ENCODE results near the gene MRPL22. TPM values are rescaled to one million over a fixed set of nuclear protein-coding genes. Genes with fewer than 3 reads are reported as not detected.
"Not testable (repeated sequence)": the region's sequence is repeated elsewhere in the genome, so short reads cannot be mapped to it uniquely, and the experiment has no call there.

MRPL22 gene
- total and polyA plus RNA-seq, 12 donors: 12.6 to 129 (median 56.9) TPM

GRCh38 chr5:155004138-155004744, 63.4 kb downstream of the MRPL22 start:
- TF ChIP-seq, protein P1, sequence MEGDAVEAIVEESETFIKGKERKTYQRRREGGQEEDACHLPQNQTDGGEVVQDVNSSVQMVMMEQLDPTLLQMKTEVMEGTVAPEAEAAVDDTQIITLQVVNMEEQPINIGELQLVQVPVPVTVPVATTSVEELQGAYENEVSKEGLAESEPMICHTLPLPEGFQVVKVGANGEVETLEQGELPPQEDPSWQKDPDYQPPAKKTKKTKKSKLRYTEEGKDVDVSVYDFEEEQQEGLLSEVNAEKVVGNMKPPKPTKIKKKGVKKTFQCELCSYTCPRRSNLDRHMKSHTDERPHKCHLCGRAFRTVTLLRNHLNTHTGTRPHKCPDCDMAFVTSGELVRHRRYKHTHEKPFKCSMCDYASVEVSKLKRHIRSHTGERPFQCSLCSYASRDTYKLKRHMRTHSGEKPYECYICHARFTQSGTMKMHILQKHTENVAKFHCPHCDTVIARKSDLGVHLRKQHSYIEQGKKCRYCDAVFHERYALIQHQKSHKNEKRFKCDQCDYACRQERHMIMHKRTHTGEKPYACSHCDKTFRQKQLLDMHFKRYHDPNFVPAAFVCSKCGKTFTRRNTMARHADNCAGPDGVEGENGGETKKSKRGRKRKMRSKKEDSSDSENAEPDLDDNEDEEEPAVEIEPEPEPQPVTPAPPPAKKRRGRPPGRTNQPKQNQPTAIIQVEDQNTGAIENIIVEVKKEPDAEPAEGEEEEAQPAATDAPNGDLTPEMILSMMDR (IDR thresholded peaks at IDR 0.05): peak in 4 of 6 experiments; percentile 26 to 45 (median 36)
- no peak for TF ChIP-seq POLR2A (IDR thresholded peaks at IDR 0.05)
- H3K27ac ChIP-seq: no peak overlapping the region
- peaks cover 8% of the 10 kb centered on the region for H3K27me3 ChIP-seq
- no peak overlapping the region for H3K4me3 ChIP-seq
- no peaks in the 10 kb centered on the region for H3K4me1 ChIP-seq (replicated peaks in 1 of 2)
- WGBS, 4 donors: 80 to 89% (median 85%) methylated on average over 11 of the region's 11 CpGs
- intact Hi-C loops (cut with DNase I): no loop called here
- no peaks in the 10 kb centered on the region for H3K36me3 ChIP-seq (replicated peaks in 1 of 2)
- peak in 4 of 7 donors; percentile 18 to 58 (median 22) for DNase-seq
- no peaks in the 10 kb centered on the region for H3K9me3 ChIP-seq (replicated peaks in 1 of 3)

GRCh38 chr5:155006265-155006664, 65.4 kb downstream of the MRPL22 start:
- H3K4me3 ChIP-seq; H3K4me1 ChIP-seq (replicated peaks in 1 of 2); H3K36me3 ChIP-seq (replicated peaks in 1 of 2); H3K27me3 ChIP-seq; H3K27ac ChIP-seq; DNase-seq; intact Hi-C loops (cut with DNase I); H3K9me3 ChIP-seq (replicated peaks in 1 of 3): not testable (repeated sequence)
- WGBS, 4 donors: 67 to 100% (median 83%) methylated on average over 1 of the region's 1 CpG

- Histone ChIP-seq H3K27ac (no peak overlapping the region), H3K9me3 (replicated peaks in 1 of 3) (no peaks in the 10 kb centered on the region), H3K4me1 (replicated peaks in 1 of 2) (no peaks in the 10 kb centered on the region), H3K27me3 (no peaks in the 10 kb centered on the region), H3K4me3 (no peak overlapping the region), H3K36me3 (replicated peaks in 1 of 2) (no peaks in the 10 kb centered on the region)
- no peak for TF ChIP-seq POLR2A (IDR thresholded peaks at IDR 0.05)
- TF ChIP-seq, protein P1 (IDR thresholded peaks at IDR 0.05): no peak
- 47 to 57% (median 49%) methylated on average over 3 of the region's 3 CpGs for WGBS, 4 donors
- intact Hi-C loops (cut with DNase I): no loop called here
- peak in 4 of 7 donors; percentile 19 to 47 (median 40) for DNase-seq
Measured at GRCh38 chr5:155008669-155009068, 67.8 kb downstream of the MRPL22 start.

GRCh38 chr5:155010881-155011280, 70.0 kb downstream of the MRPL22 start:
- no peak overlapping the region for H3K4me3 ChIP-seq
- no peak for DNase-seq
- no peaks in the 10 kb centered on the region for H3K36me3 ChIP-seq (replicated peaks in 1 of 2)
- H3K27ac ChIP-seq: no peak overlapping the region
- H3K9me3 ChIP-seq (replicated peaks in 1 of 3): no peaks in the 10 kb centered on the region
- intact Hi-C loops (cut with DNase I): no loop called here
- TF ChIP-seq, protein P1 (IDR thresholded peaks at IDR 0.05): no peak
- TF ChIP-seq POLR2A (IDR thresholded peaks at IDR 0.05): no peak
- no peaks in the 10 kb centered on the region for H3K4me1 ChIP-seq (replicated peaks in 1 of 2)
- 88 to 94% (median 91%) methylated on average over 3 of the region's 3 CpGs for WGBS, 4 donors
- no peaks in the 10 kb centered on the region for H3K27me3 ChIP-seq

- H3K4me3 ChIP-seq: no peak within 1 kb of the TSS
- 88 to 93% (median 90%) methylated on average over 21 of the region's 21 CpGs for WGBS, 4 donors
- no peak for DNase-seq
Measured at GRCh38 chr5:155013526-155013925, 72.7 kb downstream of the MRPL22 start, which contains the start of gene KIF4B. KIF4B (plus strand) TSS chr5:155013755; CDS start chr5:155013860, 105 bp downstream.

More at GRCh38 chr5:155013526-155013925, 72.7 kb downstream of the MRPL22 start, which contains the start of gene KIF4B:
- no peak within 1 kb of the TSS for H3K27ac ChIP-seq
- H3K4me1 ChIP-seq (replicated peaks in 1 of 2): no peaks in the 10 kb centered on the region
- intact Hi-C loops (cut with DNase I): no loop called here
- H3K9me3 ChIP-seq (replicated peaks in 1 of 3): no peaks in the 10 kb centered on the region
- TF ChIP-seq, protein P1 (IDR thresholded peaks at IDR 0.05): no peak
- TF ChIP-seq POLR2A (IDR thresholded peaks at IDR 0.05): no peak
- H3K36me3 ChIP-seq (replicated peaks in 1 of 2): no peaks in the 10 kb centered on the region
- no peaks in the 10 kb centered on the region for H3K27me3 ChIP-seq

All from adrenal gland (tissue), 12 donors.